ENCODE measurements around the gene ERAL1.
"Not testable (repeated sequence)": the region's sequence is repeated elsewhere in the genome, so short reads cannot be mapped to it uniquely, and the experiment has no call there.

The ERAL1 gene

GRCh38 chr17:28899212-28899815 lies 44.5 kb downstream of the ERAL1 start:
- no peak for DNase-seq (ENCODE audit: low spot score)

GRCh38 chr17:28900986-28901726 lies 46.3 kb downstream of the ERAL1 start:
- no peak for DNase-seq (ENCODE audit: low spot score)

- DNase-seq (ENCODE audit: low spot score): peak; percentile 90
Measured at GRCh38 chr17:28901866-28902818, 47.3 kb downstream of the ERAL1 start.

DNA sequence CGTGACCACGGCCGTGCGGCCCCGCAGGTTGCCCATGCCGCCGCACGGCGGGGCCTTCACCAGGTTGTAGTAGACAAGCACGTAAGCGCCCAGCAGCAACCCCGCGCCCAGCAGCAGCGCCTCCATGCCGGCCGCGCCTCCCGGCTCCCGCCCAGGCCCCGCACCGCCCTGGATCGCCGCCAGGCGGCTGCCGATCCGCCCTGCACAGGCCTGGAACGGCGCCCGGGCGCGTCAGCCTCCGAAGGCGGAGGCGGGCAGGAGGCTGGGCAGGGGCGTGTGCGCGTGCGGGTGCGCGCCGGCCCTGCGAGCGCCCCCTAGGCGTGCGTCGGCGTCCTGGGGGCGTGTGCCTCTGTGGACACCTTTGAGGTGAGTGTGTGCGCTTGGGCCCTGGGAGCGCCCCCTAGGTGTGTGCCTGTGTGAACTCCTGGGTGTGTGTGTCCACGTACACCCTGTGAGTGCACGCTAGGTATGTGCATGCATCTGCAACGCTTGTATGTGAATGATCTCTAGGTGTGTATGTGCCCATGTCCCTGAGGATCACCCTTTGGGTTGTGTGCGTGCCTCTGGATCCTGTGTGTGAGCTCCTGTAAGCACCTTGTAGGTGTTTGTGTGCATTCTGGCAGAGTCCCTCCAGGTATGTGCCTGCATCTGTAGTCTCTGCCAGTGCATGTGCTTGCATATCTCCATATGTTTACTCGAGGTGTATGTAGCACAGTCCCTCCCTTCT lies 48.2 kb downstream of the ERAL1 start, which contains the start of gene DHRS13:
DHRS13 (minus strand) TSS at position 261 of the 727 bp plus-strand sequence; CDS start at position 126, 135 bp downstream.
- DNase-seq (ENCODE audit: low spot score): peak; percentile 100

DNA sequence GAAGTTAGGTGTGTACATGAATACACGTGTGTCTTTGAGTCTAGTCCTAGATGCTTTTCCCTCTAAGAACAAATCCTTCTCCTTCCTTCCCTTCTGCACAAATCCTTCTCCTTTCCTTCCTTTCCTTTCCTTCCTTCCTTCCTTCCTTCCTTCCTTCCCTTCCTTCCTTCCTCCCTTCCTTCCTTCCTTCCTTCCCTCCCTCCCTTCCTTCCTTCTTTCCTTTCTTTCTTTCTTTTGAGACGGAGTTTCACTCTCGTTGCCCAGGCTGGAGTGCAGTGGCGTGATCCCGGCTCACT lies 48.7 kb downstream of the ERAL1 start:
- DNase-seq (ENCODE audit: low spot score): not testable (repeated sequence)

DNA sequence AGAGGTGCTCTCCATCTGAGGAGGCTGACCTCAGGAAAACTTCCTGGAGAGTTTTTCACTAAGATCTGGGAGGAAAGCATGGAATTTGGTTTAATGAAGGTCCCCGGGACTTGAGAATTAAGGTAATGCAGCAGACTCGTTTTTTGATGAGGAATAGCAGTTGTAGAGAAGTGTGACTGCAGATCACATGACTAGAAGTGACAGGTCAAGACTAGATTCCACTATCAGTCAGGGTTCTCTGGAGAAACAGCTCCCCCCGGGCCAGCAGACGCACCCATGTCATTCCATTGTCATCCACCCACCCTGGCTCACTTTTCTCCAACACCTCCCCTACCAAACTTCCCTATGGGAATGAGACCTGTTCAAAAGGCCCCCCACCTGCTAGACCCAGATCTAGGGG lies 50.0 kb downstream of the ERAL1 start:
- DNase-seq (ENCODE audit: low spot score): no peak

DNA sequence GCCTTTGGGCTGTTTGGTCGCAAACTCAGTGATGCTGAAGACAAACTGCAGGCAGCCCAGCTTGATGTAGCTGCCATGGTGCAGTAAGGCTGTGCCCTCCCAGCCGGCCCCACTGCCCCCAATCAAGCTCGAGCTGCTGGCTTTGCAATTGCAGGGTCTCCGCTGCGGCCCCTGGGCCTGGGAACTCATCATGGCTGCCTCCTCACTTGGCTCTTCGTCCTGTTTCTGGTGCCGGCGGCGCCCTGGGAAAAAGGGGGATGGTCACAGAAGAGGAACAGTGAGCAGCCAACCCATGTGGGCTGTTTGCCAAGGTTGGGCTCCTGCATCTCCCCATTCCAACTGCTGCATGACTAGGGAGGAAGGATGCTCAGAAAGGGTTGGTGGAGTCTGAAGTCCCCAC lies 51.5 kb downstream of the ERAL1 start:
- no peak for DNase-seq (ENCODE audit: low spot score)

GRCh38 chr17:28906706-28907438 lies 52.1 kb downstream of the ERAL1 start:
- no peak for DNase-seq (ENCODE audit: low spot score)

DNA sequence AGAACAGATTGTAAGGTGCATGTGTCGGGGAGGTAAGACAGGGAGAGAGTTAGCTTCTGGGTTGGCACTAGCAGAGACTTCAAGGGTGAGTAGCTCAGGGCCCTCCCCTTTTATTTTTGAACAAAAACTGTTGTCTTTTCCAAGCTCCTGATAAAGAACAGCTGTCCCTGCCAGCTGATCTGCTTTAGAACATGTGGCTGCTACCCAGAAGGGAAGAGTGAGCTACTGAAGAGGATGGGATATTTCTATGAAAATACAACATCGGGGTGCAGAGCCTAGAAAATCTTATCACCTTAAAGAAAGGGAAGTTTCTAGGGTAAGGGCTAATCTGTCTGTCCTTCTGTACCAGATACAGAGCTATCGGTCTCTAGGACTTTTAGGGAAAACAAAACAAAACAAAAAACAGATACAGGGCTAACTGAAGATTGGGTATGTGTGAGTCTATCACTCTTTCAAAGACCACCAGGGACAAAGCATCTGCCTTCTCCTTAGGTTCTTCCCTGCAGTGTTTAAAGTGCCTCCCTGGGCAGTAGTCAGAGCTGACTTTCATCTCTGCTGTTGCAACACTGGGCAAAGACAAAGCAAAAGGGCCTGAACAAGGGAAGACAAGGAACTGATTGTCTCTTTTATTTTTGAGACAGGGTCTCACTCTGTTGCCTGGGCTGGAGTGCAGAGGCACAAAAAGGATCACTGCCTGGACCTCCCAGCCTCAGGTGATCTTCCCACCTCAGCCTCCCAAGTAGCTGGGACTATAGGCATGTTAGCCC lies 53.1 kb downstream of the ERAL1 start:
- DNase-seq (ENCODE audit: low spot score): no peak

GRCh38 chr17:28908640-28909167 lies 53.9 kb downstream of the ERAL1 start:
- DNase-seq (ENCODE audit: low spot score): no peak

DNA sequence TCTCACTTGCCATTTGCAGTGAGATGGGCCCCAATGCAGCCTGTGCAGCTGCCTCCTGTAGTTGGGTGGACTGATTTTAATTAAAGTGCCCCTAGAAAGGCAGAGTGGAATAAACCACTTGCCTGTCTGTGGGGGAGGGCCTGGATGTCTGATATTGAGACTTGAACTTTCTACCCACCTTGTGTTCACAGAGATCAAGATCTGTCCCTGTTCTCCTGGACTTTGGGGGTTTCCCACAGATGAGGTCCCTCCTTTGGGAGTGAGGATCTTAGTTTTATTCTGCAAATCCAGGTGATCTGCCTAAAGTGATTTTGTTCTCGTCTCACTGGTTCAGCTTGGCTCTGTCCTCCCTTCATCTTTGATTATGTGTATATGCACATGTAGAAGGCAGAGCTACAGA lies 55.7 kb downstream of the ERAL1 start:
- no peak for DNase-seq (ENCODE audit: low spot score)

Measured in D341Med (cell line).